Hematopoietic multipotent progenitor cell treated with erythropoietin and hydrocortisone succinate and interleukin-3 and kit ligand, for 8 days (in vitro differentiated cells): ENCODE results near the gene FASLG.

Experiments used
- DNase-seq: peaks from one replicate; pipeline ENCODE4 v3.0.0-alpha.2; 2015

FASLG gene

DNA sequence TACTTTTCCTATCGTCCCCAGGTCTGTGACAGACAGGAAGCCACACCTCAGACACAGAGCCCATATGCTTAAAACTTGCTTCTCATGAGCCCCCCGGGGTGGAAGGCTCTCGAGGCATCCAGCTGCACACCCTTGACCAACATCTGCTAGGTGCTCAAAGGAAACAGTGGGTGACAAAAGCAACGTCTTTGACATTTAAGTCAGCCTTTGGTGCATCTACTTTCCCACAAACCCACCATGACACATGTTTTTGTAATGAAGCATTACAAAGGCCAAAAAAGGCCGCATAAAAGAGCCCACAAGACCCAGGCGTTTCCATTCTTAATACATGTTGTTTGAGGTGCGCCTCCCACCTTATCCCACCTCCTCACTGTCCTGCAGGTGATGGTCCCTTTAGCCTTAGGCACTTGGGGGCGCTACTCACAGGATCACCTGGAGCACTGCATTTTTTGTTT is 11.8 kb upstream of the FASLG start:
- no peak for DNase-seq

DNA sequence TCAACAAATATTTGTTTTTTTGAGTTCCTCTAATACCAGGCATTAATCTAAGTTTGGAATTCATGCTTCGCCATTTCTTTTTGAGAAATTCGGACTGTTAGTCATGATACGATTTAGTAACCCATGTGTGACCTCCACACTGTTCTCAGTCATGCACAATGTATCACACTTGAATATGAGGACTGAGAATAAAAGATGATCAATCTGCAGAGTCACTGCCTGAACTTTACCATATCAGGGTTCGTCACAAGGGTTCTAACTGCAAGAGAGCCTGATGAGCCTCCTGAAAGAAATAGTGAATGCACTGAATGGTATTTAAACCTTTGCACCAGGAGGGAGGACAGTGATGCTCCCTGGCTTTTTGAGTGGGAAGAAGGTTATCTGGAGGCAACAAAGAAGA is 10.9 kb upstream of the FASLG start:
- no peak for DNase-seq

DNA sequence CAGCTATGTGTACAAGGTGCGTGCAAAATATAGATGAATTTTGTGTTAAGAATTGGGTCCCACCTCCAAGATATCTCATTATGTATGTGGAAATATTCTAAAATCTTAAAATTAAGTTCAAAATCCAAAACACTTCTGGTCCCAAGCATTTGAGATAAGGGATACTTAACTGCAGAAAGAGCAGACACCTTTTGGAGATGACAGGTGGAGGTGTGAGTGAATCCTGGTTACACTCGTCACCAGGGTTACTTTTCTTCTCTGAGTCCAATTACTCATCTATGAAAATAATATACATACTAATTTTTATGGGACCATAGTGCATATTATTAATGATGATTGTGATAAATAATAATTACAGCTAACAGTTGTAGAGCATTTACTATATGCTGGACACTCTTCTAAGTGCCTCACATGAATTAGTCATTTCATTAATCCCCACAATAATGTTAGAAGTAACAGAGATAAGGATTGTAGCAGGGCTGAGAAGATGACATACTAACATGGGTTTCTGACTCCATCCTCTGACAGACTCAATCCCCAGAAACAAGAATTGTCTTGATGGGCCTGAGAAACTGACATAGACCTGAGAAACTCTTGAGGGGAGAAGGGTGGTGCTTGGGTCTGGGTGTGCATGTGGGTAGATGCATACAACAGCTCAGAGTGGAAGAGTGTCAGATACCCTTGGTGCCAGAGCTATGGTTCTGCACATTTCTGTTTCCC is 8.3 kb upstream of the FASLG start:
- DNase-seq, result no peak

DNA sequence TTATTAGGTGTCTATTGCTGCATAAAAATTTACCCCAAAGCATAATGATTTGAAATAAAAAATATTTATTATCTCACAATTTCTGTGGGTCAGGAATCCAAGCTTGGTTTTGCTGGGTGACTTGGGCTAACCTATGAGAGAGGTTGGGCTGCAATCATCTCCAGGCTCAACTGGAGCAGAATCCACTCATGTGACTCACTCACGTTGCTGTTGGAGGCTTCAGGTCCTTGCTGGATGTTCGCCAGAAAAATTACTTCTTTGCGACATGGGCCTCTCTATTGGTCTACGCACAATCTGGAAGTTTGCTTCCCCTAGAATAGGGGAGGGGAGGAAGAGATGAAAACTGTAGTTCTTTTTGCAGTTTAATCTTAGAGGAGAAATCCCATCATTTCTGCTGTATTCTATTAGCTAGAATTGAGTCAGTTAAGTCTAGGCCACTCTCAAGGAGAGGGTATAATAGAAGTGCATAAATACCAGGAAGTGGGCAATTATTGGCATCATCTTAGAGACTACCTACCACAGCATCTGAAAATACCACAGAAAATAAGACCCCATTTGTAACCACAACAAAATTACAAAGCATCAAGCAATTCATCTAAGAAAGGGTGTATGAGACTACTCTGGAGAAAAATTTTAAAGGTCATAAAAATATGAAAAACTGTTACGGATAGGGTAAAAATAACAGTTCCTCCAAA is 5.7 kb upstream of the FASLG start:
- no peak for DNase-seq

DNA sequence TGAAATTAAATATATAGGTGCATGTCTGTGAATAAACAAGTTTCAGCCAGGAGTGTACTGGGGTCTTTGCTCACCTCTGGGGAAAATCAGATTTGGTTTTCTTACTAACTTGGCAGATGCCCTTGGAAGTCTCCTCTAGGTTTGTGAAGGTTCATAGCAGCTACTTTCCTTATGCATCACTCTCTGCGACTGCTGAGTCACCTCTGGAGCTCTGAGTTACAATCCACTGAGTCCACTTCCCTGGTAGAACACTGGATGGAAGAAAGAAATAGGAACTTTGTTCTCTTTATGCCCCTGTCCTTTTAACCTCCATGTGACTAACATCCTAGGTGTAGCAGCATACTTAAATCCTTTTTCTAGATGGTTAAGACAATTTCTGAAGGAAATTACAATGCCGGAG is 4.4 kb upstream of the FASLG start:
- DNase-seq, result no peak

DNA sequence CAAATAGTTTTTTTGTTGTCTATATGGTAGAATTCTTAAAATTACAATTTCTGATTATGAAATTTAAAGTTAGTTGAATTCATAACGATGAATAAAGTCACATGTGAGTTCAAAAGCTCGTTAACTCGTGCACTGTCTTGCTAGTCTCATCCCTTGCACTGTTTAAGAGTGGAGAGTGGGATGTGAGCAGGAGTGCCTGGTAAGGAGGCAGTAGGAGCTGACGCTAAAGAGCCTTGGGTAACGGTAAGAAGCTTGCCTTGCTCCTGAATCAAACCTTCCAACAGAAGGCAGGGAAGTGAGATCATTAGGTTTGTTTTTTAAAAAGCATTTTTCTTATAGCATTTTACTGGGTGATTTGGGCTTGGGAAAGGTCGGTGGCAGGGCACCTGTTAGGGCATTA is 2.3 kb upstream of the FASLG start:
- no peak for DNase-seq

DNA sequence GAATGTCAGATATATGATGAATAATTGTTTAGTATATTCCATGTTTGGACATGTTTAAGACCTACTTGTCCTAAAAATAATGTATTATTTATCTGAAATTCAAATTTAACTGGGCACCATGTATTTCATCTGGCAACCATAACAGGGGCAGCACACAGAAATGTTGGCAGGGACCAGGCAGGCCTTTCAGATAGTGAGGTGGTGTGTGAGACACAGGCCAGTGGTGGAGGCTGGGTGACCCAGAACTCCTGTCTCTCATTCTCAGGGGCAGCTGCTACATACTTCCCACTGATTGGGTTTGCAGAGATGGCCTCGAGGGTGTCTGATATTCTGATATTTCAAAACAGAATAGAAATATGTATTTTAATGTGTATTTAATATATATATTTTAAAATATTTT is 1.3 kb upstream of the FASLG start:
- DNase-seq, result no peak

DNA sequence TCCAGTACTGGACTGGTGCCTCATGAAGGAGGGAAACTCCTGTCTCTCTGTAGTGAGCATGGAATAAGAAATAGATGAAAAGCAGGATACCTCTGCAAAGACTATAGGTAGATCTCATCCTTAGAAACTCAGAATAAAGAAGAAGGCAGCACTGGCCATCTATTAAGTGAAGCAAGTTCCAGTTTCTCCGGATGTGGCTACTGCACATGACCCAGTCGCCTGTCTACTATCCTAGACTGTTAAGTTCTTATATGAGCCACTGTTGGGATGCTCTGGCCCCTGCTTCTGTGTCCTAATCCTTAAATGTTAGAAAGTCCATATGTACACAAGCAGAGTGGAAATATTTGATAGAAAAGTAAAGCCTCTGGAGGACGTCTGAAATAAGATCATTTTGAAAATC is 2.2 kb downstream of the FASLG start:
- DNase-seq, result no peak

DNA sequence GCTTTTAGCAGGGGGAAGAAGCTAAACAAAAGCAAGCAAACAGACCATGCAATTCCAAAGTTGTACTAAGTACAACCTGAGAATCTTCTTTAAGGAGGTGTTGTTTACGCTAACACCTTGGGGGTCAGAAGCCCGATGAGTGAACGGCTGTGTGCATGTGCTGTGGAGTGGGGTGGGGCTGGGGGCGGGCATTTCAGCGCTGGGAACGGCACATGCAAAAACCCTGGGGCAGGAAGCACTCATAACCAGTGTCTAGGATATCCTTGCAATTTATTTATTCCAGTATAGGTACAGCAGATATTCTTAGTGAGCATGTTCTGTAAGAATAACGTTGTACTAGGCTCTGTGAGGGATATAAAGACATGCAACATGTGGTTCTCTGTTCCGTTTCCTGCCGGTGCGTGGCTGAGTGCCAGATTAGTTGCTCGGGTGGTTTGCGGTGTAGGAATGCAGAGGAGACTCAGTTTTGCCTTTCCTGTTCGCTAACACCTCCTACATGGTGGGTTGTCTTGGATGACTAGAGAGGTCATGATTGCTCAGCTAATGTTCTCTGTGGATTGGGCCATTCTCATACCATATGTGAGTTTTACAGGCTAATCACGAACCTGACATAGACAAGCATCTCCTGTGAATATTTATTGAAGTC is 3.7 kb downstream of the FASLG start:
- peak; percentile 66 for DNase-seq

DNA sequence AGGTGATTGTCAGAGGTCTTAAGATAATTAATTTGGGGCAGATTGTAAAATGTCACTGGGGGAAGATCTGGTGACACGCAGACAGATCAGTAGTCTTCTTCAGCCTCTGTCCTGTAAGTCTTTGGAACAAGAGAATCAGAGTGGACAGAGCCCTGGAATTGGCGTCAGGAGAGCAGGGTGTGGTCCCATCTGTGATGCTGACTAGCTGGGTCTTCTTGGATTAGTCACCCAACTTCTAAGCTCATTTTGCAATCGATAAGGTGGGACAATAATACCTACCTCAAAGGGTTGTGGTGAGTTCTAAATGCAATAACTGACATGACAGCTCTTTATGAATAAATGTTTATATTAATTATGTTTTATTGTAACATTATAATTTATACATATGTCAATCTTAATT is 4.8 kb downstream of the FASLG start:
- DNase-seq, result no peak

DNA sequence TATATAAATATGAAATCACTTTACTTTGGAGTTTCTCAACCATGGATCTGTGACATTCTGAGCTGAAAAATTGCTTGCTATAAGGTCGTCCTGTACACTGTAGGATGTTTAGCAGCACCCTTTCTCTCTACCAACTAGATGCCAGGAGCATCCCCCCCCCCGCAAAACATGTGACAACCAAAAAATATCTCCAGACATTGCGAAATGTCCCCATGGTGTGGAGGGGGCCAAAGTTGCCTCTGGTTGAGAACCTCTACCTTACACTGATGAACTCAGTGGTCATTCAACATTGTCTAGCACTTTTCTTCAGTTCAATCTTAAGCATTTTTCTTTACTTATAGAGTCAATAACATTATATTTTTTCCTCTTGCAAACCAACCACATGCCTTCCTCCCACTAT is 9.2 kb downstream of the FASLG start:
- no peak for DNase-seq

DNA sequence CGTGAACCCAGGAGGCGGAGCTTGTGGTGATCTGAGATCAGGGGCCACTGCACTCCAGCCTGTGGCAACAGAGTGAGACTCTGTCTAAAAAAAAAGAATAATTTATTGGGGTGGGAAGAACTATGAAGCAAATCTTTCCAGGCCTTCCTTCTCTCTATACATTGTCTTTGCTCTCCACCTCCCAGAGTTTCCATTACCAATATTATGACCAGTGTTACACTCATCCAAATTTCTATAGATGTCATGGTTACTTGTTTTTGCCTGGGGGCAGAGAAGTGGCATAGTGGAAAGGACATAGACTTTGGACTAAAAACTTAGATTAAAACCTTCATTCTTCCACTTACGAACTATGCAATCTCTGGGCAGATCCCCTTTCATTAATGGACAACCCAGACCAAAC is 10.1 kb downstream of the FASLG start:
- no peak for DNase-seq

DNA sequence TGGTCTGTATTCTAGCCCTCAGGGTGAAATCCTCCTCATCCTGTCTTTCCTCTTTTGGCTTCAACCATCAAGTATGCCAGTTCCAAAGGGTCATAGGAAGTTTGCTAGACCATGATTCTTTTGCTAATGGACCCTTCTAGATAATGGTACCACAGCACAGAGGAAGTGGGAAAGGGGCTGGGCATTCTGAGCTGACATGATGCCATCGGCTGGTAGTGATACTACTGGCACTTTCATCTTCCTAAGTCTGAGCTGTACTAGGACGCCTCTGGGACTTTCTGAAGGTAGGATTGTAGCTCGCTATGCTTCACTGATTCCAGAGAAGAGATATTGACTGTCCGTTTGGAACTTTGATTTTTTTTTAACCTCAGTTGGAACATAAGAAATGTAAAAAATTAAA is 11.4 kb downstream of the FASLG start:
- DNase-seq, result no peak

DNA sequence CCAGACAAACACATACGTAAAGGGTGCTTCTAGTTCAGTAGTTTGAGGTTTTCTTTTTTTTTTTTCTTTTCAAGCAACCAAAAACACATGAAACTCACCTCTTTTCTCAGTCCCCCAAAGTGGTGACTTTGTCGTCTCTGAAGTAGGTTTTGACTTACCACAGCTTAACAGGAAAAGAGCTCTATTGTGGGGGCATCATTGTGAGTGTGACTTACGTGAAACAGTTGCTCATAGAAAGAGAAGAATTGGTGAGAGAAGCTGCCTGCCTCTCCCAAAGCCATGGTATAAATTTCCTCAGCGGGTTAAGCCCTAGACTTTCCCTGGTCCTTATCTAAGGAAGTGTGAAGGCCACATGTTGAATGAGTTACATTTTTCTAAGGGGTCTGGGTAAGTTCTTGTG is 11.9 kb downstream of the FASLG start:
- DNase-seq, result no peak

DNA sequence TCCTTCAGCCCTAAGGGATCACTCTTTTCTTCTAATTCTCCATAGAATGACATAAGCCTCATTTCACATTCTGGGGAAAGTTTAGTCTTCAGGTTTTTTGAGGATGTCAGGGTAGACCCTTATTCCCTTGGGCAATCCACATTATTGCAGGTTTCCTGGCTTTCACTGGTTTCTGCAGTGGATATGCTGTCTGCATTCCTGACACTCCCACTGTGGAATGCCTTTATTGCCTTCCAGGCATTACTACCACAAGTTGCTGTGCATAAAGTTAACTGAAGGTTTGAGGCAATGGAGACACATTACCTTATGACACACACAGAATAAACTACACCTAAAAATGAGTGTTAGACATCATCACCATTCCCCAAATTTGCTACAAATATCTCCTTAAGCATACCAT is 12.7 kb downstream of the FASLG start:
- no peak for DNase-seq

DNA sequence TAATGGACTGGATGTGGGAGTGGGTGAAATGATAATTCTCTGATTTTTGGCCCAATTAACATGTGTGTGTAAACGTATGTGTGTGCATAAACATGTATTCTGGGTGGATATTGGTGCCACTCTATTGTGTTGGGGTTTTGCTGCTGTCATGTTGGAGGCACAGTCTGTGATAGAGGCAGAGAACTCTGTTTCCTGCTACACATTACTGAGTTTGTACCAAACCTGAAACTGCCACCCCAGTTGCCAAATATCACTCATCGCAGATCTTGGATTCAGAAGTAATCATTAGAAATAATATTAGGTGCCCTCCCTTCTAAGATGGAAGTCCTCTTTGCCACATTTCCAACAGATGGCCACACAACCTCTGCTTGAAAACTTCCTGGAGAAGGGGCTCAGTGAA is 13.8 kb downstream of the FASLG start:
- DNase-seq, result no peak

DNA sequence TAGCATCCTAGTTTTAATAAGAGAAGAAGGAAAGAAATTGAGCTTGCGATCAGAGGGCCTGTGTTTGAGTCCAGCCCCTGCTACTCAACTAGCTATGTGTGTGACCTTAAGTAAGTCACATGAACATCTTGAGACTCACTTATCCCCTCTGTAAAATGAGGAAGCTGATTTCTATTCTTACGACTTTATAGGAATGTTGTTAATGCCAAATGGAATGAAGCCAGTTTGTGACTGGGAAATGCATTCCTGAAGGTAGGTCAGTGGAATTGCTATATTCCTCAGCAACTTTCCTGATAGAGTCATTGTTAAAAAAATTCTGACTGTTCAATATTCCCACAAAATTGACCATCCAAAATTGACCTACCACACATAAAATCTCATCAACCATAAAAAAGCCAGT is 14.9 kb downstream of the FASLG start:
- DNase-seq, result no peak

DNA sequence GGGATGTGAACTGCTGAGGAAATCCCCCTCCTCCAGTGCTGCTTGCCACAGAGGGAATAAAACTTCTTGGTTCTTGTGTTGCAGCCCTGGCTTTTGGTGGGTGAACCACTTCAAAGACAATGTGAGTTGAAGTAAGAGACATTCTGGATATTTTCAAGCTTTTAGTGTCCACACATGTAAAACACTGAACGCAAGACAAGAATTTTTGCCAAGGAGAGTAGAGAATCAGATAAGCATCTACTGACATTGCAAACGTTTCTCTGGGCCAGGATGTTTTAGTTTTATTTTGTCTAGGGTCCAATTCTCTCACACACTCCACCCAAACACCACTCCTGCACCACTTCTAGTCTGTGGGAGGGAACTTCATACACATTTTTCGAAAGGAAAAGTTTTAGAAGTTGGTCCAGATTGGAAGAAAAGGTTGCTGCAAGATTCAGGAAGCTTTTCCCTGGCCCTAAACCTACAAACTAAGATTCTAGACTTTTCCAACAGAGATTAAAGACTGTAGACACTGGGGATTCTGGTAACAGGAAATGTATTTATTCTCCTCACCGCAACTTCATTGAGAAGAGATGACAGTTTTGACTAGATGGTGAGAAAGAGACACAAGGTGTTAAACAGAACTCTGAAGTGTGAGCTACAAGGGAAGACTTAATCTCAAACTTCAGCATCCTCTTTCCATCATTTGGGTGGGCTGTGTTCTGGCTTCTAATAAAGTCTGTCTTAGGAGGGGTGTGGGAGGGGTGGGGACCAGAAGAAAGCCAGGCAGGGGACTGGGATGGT is 16.1 kb downstream of the FASLG start:
- no peak for DNase-seq

DNA sequence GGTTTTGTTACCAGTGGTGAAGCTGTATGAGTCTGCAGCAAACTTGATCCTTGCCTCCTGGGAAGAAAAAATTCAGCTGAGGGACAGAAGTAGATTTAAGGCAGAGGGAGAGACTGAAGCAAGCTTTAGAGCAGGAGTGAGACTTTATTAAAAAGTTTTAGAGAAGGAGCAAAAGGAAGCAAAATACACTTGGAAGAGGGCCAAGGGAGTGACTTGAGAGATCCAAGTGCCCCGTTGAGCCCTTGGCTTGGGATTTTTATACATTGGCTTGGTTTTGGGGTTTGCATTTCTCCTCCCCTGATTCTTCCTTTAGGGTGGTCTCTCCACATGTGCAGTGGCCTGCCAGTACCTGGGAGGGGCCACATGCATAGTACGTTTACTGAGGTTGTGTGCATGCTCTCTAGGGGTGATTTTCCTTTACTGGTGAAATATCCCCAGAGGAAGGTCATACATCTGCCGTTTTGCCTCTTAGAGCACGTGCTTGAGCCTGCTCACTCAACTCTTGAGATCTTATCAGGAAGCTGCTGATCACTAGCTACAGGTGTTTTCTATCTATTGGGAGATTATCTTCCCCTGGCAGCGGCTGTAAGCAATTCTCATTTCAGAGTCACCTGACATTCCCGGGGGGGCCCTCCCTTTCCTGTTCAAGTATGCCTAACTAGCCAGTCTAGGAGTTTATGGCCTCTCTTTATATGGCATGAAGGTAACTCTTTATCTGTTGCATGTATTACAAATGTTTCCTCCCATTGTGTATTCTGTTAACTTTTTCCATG is 20.3 kb downstream of the FASLG start:
- peak; percentile 33 for DNase-seq

DNA sequence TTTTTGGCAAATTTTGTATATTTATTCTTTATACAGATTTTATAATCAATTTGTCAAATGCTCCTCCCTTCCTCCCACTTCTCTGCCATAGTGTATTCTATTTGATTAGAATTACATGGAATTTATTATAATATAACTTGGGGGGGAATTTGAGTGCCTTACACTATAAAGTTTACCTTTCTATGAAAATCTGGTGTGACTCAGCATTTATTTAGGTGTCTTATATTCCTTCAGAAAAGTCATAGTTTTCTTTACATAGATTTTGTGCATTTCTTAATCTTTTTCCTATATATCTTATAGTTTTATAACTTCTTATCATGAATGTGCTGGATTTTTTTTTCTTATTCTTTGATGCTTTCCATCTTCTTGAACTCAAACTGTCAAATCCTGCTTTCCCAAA is 21.3 kb downstream of the FASLG start:
- DNase-seq, result no peak

DNA sequence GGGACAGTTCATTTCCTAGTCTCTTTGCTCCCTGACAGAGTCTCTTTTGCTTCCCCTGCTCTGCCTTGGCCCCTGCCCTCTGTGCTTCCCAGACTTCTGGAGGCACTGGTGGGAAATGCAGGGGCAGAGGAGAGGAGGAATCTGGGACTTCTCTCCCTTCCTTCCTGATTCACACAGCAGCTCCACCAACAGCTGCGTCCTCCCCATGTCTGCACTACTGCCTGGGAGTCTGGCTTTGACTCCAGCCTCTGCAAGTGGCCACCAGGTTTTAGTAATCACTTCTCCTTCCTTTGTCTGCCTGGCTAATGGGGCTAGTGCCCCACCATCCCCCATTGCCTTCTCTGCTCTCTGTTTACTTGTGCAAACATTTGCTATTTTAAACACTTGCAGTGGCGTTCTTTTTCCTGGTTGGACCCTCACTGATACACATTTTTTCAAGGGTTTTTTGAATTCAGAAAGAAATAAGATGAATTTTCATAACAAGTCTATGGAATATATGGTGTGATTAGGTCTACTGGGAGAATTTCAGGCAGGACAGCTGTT is 21.9 kb downstream of the FASLG start:
- no peak for DNase-seq

DNA sequence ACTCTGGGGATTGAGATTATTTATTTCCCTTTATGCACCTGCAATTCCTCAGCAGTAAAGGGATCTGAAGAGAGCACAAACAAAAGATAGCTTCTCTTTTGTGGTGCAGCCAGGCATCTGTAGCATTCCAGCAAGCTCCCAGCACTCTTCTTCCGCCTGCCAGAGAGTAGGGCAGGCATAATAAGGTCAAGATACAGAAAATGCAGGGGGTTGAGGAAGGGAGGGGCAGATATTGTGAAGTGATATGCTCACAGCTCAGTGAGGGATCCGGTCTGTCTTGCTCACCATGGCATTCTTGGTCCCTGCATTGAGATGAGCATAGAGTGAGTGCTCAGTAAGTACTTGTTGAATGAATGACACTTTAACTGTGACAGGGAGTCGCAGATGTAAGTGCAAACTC is 23.9 kb downstream of the FASLG start:
- no peak for DNase-seq
